Erythroblast (primary cell): ENCODE data around the gene LEMD1.

ENCODE experiments used
- GATA1 ChIP-seq: IDR thresholded peaks from 2 replicates; pipeline ENCODE4 v1.6.1; 2011; ENCODE audit warnings: low read depth, mild to moderate bottlenecking, control low read depth, low read length, moderate library complexity
- POLR2A ChIP-seq: IDR thresholded peaks from 2 replicates; pipeline ENCODE4 v1.6.1; 2011; ENCODE audit warnings: mild to moderate bottlenecking, low read length

DNA sequence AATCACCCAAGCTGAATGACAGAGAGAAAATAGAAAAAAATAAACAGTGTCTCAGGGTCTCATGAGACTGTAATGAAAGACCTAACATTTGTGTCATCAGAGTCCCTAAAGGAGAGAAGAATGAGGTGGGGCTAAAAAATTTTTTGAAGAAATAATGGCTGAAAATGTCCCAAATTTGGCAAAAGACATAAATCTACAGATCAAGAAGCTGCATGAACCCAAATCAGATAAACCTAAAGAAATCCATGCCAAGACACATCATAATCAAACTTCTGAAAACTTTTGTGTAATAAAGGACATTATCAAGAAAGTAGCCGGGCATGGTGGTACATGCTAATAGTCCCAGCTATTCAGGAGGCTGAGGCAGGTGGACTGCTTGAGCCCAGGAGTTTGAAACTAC lies 29.2 kb downstream of the LEMD1 start:
- TF ChIP-seq POLR2A (no peak), GATA1 (no peak)
